NCI-H2196 treated with DMSO at 0.1 percent for 48 hours (cell line): ENCODE data around the gene METAP1.
"Not testable (repeated sequence)": the region's sequence is repeated elsewhere in the genome, so short reads cannot be mapped to it uniquely, and the experiment has no call there.

ENCODE experiments used
- DNase-seq: peaks from one replicate; lab custom pipeline; 2025; ENCODE audit not compliant: unreplicated experiment; lab: John Stamatoyannopoulos, UW

METAP1 gene

DNA sequence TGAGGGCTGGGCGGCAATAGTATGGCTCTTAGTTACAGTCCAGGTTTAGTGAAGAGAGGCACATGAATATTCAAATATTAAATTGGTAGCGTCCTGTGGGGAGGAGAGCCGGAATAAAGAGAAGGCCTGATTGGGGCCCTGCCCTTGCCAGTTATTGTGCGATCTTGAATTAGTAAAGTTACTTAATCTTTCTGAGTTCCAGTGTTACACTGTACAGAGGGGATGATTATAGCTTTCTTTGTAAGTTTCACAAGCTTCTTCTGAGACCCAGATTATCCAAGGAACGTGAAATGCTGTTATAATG, 1.2 kb downstream of the METAP1 start:
- DNase-seq, result no peak

DNA sequence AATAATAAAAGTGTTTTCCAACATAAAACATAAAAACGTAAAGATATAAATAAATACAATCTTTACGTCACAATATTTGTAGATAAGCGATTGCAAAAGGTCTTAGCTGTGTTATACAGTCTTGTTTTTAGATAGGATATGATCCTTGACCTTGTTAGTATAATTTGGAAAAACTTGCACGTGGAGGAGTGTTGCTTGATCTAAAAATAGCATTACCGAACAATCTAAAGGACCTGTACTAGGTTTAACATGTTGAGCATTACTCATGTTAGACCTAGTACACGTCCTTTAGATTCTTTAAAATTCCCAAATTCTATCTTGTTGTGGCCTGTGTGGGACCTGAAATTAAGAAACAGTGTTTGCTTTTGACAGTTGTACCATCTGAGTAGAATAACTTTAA, 1.6 kb downstream of the METAP1 start:
- DNase-seq, result no peak

DNA sequence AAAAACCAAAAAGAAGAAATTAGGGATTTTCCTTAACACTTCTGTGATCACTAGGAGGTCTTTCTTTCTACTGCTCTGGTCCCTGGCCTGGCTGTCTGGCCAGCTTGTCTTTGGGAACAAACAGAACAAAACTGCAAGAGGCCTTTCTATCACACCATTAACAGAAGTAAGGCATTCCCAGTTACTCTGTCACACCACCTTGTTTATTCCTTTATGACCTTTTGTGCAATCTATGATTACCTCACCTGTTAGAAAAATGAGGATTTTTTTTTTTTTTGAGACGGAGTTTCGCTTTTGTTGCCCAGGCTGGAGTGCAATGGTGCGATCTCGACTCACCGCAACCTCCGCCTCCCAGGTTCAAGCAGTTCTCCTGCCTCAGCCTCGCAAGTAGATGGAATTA, 3.0 kb downstream of the METAP1 start:
- no peak for DNase-seq

DNA sequence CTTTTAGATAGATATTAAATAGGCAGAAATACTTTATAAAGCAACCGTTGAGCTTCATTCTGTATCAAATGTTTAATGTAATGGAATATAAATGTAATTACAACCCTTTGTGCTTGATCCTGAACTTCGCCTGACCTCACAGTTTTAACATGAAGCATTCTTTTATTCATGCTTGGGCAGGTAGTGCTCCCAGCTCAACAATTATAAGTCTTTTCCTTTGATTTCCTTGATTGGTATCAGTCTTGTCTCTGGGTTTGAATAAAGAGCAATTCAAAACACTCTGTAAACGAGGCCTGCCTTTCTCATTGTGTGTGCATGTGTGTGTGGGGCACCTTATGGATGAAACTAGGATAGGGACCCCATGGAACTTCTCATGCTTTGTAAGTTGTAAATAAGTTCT, 6.8 kb downstream of the METAP1 start:
- no peak for DNase-seq

DNA sequence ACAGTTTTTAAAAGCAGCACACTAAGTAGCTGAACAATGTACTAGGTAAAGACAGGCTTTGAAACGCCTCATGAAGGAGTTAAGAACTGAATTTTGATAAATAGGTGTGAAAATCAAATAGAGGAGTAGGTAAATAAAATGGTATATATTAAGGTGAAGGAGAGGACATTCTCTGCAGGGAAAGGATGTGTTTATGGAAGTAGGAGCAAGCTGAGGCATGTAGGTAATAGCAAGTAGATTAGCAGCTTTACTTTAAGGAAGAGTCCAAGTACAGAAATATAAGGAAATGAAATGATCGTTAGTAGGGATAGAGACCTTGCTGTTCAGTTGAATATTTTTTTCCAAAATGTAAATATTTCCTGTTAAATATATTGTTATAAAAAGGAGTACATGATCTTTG, 12.5 kb downstream of the METAP1 start:
- DNase-seq, result no peak

DNA sequence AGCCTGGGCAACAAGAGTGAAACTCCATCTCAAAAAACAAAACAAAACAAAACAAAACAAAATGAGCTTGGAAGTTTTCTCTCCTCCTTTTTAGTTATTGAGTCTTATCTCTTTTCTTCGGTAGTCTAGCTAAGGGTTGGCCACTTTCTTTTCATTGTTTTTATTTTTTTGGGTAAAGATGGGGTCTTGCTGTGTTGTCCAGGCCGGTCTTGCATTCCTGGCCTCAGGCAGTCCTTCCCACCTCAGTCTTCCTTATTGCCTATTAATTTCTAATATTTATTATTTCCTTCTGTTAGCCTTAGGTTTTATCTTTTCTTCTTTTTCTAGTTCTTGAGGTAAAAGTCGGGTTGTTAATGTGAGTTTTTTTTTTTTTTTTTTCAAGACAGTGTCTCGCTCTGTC, 16.4 kb downstream of the METAP1 start:
- DNase-seq, result no peak

DNA sequence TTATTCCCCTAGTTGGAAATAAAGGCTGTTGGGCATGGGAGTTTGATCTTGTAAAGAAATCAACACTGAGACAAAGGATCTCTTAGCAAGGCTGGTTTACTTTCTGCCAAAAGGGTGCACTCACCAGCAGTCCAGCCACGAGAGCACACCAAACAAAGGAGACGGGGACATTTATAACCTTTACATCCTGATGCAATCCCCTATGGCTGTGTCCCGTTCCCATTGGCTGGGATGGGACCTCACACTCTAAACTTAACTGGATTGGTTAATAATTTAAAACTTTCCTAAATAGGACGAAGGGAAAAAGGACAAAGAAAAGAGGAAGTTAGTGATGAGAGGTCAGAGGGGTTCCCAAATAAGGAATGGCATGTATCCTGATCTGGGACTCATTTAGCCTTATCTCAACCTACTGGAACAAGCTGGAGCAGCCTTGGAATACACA, 17.9 kb downstream of the METAP1 start:
- DNase-seq, result no peak

DNA sequence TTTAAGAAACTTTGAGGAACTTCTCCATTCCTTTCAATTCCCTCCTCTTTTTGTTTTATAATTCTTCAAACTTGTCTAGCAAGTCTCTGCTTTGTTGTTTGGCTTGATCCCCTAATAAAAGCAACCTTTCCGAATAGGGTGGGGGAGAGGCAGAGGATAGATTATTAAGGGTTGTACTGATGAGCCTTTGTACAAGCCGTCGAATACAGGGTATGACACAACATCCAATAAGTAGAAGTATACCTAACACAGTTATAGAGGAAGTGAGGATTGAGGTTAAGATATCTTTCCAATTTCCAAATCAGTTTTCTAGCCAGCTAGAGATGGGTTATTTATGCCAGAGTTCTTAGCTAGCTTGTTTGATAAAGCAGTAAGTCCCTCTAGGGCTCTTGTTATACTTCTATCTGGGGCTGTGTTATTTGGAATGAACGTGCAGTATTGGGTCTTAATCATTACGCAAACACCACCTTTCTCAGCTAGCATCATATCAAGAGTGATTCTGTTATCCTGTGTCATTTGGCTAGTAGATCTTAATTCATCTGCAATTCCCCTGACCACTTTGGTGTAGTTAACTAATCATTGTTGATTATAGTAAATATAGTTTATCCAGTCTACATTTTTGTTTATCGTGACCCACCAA, 18.5 kb downstream of the METAP1 start:
- no peak for DNase-seq

DNA sequence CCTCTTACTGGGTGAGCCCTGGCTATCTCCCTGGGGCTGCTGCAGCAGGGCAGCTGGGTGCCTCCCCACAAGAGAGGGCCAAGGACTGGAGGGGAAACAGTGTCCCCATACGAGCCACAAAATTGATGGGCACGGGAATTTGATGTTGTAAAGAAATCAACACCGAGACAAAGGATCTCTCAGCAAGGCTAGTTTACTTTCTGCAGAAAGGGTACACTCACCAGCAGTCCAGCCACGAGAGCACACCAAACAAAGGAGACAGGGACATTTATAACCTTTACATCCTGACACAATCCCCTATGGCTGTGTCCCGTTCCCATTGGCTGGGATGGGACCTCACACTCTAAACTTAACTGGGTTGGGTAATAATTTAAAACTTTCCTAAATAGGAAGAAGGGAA, 25.9 kb downstream of the METAP1 start:
- DNase-seq, result no peak

DNA sequence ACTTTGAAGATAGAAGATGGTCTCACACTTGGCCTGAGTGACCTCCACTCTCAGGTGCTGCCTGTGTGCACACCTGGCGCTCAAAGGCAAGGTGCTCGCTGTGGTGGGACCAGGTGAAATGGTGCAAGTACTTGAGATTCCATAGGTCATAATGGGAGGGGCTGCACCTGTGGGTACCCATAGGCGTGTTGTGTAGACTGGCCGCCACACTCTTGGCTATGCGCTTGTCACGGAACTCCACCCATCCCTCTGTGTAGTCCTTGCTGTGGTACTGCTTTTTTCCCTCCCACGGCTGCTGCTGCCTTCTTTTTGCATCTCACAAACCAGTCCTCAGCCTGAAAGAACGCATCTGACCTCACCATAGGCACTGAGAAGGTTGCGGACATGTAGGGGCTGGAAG, 27.0 kb downstream of the METAP1 start:
- no peak for DNase-seq

DNA sequence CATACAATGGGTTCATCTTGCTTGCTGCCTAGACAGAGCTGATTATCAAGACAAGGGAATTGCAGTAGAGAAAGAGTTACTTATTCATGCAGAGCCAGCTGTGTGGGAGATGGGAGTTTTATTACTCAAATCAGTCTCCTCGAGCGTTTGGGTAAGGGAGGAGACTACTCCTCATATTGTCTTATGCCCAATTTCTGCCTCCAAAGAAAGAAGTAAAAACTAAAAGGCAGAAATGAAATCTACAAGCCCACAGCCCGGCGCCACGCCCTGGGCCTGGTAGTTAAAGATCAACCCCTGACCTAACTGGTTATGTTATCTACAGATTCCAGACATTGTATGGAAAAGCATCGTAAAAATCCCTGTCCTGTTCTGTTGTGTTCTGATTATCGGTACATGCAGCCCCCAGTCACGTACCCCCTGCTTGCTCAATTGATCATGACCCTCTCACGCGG, 28.3 kb downstream of the METAP1 start:
- DNase-seq, result not testable (repeated sequence)

DNA sequence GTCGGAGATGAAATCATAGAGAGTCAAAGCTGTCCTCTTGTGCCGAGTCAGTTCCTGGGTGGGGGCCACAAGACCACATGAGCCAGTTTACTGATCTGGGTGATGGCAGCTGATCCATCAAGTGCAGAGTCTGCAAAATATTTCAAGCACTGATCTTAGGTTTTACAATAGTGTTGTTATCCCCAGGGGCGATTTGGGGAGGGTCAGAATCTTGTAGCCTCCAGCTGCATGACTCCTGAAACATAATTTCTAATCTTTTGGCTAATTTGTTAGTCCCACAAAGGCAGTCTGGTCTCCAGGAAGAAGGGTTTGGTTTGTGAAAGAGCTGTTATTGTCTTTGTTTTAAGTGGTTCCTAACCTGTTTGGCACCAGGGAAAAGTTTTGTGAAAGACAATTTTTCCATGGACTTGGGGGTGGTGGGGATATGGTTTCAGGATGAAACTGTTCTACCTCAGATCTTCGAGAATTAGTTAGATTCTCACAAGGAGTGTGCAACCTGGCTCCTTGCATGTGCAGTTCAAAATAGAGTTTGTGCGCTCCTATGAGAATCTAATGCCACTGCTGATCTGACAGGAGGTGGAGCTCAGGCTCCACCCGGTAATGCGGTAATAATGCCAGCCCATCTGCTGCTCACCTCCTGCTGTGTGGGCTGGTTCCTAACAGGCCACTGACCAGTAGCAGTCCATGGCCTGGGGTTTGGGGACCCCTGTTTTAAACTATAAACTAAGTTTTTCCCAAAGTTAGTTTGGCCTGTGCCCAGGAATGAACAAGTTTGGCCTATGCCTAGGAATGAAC, 29.2 kb downstream of the METAP1 start:
- DNase-seq, result no peak

DNA sequence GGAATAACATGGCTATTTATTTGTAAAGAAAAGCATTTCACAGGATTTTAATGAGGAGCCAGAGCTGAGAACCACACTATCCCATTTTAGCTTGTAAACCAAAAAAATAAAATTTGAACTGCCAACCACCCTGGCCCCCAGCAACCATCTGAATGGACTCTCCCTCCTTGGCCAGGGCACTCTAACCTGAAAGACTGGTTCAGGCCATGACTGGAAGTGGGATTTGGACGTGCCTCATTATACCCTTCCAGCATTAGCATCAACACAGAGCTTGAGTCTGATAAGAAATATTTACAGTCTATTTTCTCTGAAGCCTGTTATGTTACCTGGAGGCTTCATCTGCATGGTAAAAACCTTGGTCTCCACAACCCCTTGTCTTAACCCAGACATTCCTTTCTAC, 30.0 kb downstream of the METAP1 start:
- no peak for DNase-seq

DNA sequence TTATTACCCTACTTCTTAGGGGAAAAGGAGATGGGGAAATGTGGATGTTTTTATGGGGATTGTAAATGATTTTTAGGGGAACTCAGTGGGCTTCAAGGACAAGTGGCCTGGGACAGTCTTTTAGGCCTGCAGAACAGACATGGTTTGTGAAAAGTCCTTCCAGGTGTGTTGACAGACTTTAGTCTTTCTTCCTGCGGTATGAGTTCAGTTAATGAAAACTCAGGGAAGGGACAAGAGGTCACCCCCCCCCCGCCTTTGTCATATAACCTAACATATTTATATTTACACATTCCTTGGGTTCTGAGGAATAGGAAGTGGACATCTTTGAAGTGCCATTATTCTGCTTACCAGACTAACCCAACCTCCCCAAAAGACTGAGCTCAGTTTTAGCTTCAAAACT, 31.8 kb downstream of the METAP1 start:
- no peak for DNase-seq

DNA sequence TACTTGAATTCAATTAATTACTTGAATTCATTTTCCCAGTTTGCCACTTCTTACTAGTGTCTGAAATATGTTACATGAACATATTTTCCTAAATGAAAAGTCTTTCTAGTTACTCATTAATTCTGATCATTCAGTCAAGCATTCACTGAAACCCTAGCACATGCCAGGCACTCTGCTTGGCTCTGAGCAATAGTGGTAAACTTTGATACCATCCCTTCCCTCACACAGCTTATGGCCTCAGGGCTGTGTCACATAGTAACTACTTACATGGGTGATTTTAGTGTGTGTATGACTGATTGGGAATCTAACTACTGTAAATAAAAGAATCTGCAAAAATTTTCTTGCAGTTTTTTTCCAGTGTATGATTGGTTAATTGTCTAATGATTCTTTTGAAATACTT, 32.7 kb downstream of the METAP1 start:
- no peak for DNase-seq

DNA sequence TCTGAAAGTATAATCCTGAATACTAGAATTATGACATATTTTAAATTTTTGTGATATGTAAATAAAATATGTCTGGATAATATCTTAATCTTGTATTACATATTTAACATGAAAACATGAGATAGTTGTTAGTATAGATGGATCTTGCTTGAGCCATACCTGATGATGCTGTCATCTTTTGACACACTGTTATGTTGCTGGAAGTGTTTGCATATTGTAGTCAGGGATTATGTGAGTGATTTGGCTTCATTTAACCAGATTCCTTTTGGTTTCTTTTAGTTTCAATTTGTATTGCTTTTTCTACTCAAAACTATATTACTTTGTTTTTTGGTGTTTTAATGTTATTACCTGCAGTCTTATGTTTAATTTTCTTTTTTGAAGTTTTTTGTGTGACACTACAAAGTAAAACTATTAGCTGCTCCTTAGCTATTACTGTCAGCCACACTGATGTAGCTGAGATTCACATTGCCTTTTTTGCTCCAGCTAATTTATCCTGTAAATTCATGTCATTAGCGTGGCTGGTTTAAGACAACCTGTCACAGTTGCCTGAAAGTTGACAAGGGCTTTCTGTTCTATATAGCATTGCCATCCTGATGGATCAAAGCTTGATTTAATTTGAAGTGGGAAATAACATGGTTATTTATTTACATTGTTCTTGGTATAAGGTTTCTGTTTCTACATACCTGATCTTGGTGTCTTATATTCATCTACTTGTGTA, 33.7 kb downstream of the METAP1 start:
- no peak for DNase-seq

DNA sequence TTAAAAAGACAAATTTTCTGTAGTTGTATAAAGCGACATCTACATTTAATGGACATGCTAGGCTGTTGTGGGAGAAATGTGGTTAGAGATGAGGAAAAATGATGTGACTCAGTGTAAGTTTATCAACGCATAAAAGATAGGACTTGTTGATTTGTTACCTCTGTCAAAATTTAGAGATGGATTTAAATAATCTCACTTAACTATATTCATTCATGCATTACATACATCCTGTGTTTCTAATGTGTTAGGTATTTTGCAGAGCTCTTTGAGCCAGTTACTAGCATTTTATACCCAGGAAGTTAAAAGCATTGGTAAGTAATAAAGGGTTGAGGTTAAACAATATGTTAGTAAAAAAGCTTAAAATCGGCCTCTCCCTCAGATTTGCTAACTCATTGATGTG, 34.3 kb downstream of the METAP1 start:
- DNase-seq, result no peak

DNA sequence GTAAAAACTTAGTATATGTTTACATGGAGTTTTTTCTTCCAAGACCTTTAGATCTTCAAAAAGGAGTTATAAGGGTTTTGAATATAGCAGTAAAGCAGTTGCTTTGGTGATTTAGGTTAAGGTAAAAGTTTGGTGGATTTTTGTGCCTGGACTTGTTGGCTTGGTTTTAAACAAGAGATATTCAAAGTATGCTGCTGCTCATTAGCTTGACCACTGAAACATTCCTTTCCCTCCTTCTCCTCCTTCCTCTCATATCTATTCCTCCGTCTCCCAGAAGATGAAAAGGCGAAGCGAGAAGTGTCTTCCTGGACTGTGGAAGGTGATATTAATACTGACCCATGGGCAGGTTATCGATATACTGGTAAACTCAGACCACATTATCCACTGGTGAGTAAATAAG, 38.4 kb downstream of the METAP1 start:
- no peak for DNase-seq

DNA sequence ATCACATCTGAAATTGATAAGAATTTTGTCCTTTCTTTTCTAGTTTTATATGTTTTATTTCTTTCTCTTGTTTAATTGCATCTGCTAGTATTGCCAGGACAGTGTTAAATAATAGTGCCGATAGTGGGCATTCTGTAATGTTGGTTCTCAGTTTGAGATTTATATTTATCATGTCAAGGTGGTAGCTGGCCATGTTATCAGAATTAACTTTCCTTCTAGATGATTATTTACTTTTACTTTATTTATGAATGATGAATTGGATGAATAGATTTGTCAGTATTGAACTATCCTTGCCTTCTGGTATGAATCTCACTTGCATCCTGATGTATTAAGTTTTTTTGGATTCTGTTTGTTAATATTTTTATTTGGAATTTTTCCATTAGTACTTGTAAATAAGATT, 42.7 kb downstream of the METAP1 start:
- DNase-seq, result no peak

DNA sequence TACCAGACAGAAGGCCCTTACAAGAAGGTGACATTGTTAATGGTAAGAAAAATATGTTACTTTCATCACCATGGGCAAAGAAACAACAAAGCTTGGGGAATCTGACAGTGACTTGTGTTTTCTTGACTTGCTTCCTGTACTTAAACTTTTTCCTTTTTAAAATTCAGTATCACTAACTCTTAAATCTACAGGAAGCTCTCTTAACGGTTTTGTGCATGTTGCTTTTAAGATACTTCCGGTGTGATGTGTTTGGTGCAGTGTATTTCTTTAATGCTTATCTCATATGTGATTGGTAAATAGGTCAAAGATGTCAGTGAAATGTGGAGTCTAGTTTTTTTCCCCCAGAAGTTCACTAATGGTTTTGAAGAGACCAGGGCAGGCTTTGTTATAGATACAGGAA, 47.8 kb downstream of the METAP1 start:
- no peak for DNase-seq

DNA sequence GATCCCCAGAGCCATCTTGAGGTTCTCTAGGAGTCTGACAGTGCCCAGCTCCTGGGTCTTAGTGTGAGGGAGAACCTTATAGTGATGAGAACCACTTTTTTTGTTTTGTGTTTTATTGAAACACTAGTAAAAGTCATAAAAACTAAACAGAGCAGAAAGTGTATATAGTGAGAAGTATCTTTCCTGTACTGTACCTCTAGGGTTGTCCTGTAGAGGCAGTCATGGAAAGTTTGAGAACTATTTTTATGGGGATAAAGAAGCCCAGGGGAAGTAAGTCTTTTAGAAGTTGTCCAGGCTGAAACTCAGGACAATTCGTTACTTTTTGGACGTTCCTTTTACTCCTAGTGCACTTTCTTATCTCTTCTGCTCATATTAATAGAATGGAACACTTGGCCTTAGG, 52.2 kb downstream of the METAP1 start:
- DNase-seq, result no peak

DNA sequence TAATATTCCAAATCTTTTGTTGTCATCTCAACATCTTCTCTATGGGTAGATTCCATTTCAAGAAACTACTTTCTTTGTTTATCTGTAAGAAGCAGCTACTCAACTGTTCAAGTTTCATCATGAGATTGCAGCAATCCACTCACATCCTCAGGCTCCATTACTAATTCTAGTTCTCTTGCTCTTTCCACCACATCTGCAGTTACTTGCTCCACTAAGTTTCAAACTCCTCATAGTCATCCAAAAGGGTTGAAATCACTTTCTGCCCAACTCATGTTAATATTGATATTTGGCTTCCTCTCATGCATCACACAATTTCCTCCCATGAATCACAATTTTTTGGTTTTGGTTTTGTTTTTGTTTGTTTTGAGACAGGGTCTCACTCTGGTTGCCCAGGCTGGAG, 57.4 kb downstream of the METAP1 start:
- no peak for DNase-seq
